ENCODE measurements around the gene BMX.

BMX gene

DNA sequence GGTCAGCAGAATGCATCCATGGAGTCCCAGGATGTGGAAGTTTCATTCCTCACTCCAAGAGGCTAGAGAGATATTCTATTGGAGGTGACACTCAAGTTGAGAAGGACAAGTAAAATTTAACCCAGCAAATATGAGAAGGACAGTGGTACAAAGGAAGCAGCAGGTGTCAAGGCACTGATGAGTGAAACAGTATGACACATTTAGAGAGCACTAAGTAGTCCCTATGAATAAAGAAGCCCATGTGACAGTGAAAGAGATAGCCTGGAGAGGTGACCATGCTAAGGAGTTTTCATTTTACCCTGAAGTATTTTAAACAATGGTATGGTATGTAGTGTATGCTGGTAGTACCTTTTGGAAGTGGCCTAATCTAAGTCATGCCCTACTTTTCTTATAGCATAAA is 9.2 kb downstream of the BMX start:
- DNase-seq, result no peak

DNA sequence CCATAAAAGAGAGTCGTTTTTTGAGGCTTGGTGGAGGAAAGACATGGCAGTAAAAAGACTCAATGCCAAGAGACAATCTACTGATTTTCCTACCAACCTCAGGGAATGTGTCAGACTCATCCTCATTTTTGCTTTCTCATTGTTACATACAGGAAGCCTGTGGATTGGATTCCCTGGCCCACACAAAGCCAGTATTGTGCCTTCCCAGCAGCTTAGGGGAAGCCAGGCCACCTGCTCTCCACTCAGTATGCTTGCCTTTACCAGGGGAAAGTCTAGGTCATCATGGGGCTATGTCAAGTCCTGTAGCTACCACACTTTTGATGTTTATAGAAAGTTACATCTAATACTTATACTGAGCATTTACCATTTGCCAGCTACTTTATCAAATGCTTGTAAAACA is 11.0 kb downstream of the BMX start:
- DNase-seq, result peak in 2 of 4 experiments; percentile 1 to 3

- DNase-seq, result peak in 3 of 4 experiments; percentile 2 to 28 (median 6)
Observed at GRCh38 chrX:15512401-15512965, 11.9 kb downstream of the BMX start.

GRCh38 chrX:15514279-15514678 is 13.7 kb downstream of the BMX start:
- no peak for DNase-seq

DNA sequence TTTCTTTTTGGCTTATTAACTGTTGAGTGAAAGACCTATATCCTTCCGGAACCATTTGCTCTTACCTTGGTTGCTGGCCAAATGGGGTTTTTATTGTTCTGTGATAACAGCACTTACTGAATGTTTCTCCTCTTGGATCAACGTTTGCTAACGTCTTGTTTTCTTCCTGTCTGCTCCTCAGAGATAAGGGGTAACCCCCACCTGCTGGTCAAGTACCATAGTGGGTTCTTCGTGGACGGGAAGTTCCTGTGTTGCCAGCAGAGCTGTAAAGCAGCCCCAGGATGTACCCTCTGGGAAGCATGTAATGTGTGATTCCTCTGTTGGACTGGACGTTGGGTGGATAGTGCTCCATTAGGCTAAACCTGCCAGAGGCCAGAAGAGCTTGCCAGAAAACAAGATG is 15.3 kb downstream of the BMX start:
- no peak for DNase-seq

DNA sequence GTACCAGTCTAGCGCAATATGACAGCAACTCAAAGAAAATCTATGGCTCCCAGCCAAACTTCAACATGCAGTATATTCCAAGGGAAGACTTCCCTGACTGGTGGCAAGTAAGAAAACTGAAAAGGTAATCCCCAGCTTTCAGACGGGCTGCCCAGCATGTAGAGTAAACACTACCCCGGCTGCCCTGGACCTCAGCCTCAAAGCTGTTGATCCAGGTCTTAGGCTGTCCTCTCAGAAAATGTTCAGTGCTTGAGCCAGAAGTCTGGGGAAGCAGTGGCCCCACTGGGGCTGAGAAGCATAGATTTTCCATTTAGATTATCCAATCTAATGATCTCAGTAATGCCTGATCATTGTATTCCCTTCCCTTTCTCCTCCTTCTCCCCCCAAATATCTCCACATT is 21.9 kb downstream of the BMX start:
- DNase-seq, result no peak

DNA sequence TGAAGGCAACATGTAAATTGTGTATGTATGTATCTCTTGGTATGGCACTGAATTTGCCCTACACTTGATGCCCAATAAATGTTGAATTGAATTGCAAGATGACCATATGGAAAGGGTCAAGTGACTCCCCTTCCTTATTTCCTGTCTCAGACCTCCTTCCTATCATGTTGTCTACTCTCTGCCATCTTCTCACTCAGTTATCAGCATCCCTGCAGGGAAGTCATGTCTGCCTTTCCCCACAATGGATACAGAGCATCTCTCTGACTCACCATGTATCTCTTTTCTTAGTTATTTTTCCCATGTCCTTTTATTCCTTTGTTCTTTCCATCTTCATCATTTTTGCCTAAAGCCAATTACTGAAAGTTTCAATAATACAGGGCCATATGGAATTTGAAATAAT is 22.5 kb downstream of the BMX start:
- no peak for DNase-seq

- no peak for DNase-seq
Observed at GRCh38 chrX:15524417-15524816, 23.8 kb downstream of the BMX start.

- DNase-seq, result no peak
Observed at GRCh38 chrX:15525664-15526416, 25.2 kb downstream of the BMX start.

DNA sequence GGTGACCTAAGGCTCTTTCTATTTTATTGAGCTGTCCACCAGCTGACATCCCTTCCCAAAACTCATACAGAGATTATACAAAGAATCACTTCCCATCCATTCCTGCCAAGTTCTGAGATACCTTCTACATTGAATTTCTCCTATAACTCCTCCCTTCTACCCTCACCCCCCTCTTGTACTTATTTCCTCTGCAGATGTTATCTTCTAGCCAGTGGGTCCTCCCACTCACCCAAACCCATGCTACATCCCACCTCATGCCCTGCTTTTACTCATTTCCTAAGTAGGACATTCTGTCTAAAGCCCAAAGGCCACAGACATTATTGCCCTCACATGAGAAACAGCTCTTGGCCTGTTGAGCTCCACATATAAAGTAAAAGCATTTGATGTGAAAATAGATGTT is 28.6 kb downstream of the BMX start:
- DNase-seq, result peak in 1 of 4 experiments; percentile 1

DNA sequence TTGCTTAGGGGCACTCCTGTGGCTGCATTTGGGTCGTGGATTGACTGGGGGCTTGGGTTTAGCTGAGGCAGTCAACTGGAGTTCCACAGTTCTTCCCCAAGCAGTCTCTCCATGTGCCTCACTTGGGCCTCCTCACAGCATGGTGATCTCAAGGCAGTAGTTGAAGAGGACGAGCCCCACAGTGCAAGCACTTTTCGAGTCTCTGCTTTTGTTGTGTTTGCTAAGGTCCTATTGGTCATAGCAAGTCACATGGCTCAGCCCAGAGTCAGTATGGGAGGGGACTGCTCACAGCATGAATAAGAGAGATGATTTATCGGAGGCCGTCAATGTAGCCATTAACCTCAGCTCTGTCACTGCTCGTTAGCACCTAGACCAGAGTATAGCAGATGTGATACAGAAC is 29.7 kb downstream of the BMX start:
- no peak for DNase-seq

DNA sequence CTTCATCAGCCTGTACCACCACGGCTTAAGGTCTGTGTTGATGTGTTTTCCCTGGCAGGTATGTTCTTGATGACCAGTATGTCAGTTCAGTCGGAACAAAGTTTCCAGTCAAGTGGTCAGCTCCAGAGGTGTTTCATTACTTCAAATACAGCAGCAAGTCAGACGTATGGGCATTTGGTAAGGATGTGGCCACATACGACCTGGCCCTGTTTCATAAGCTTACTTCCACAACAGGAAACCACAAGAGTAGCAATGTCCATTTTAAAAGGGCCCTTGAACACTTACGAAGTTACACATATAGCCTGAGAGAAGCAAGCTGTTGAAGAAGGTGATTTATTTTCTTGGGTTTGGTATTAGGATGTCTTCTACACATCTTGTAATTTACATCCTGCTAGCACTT is 46.1 kb downstream of the BMX start:
- peak in 2 of 4 experiments; percentile 2 to 9 for DNase-seq

GRCh38 chrX:15547356-15547755 is 46.7 kb downstream of the BMX start:
- DNase-seq, result no peak

GRCh38 chrX:15549189-15550012 is 48.8 kb downstream of the BMX start:
- DNase-seq, result no peak

DNA sequence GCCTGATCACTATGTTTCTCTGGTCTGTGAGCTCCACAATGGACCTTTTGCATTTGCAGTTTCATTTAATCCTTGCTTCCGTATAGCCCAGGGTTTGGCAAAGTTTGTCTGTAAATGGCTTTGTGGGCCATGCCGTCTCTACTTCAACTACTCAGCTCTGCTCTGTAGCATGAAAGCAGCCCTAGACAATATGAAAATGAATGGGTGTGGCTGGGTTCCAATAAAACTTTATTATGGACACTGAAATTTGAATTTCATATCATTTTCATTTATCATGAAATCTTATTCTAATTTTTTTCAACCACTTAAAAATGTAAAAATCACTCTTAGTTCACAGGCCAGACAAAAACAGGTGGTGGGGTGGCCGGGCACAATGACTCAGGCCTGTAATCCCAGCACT is 58.6 kb downstream of the BMX start:
- DNase-seq, result no peak

GRCh38 chrX:15560924-15561323 is 60.3 kb downstream of the BMX start:
- DNase-seq, result no peak

GRCh38 chrX:15563056-15563455 is 62.4 kb downstream of the BMX start:
- DNase-seq, result no peak

GRCh38 chrX:15564981-15565579 is 64.5 kb downstream of the BMX start:
- DNase-seq, result peak; percentile 57 to 73 (median 62)

- no peak for DNase-seq
Observed at GRCh38 chrX:15566244-15566643, 65.6 kb downstream of the BMX start.

DNA sequence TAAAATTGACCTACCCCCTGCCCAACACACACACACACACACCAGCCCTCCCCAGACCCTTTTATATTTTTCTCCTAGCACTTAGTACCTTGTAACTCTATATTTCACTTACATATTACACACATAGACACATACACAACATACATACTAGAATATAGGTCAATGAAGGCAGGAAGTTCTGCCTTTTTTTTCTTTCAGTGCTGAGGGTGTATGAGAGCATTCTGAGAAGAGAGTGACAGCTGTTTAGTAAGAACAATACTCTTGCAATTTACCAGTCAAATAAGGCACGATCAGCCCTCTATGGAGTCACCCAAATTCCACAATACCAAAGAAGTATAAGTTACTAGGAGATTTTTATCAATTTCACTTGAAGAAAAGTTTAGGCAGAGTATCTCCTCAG is 66.7 kb downstream of the BMX start:
- no peak for DNase-seq

GRCh38 chrX:15567886-15568616 is 67.4 kb downstream of the BMX start:
- DNase-seq, result peak in 1 of 4 experiments; percentile 1

- DNase-seq, result no peak
Observed at GRCh38 chrX:15570145-15570544, 69.5 kb downstream of the BMX start.

- DNase-seq, result no peak
Observed at GRCh38 chrX:15574017-15574416, 73.4 kb downstream of the BMX start.
